HepG2 (cell line): Measurements from ENCODE around the gene MPC1L. TPM values are rescaled to one million over a fixed set of nuclear protein-coding genes. Genes with fewer than 3 reads are reported as not detected.

Source experiments
- BRCA1 ChIP-seq: sonication (generic); formaldehyde crosslinking; IDR thresholded peaks from 2 replicates; pipeline ENCODE4 v1.4.0; 2020; ENCODE audit warnings: missing genetic modification reagents
- GATAD1 ChIP-seq: IDR thresholded peaks from 2 replicates; pipeline ENCODE4 v1.6.1; 2016; ENCODE audit warnings: missing genetic modification reagents, missing compliant biosample characterization
- HDAC1 ChIP-seq: sonication (generic); formaldehyde crosslinking; IDR thresholded peaks from 2 replicates; pipeline ENCODE4 v1.5.1; 2020; ENCODE audit warnings: mild to moderate bottlenecking, missing genetic modification reagents
- HNRNPLL ChIP-seq: fragments of 200-400 bp; formaldehyde crosslinking; IDR thresholded peaks from 2 replicates; pipeline ENCODE4 v1.6.1; 2017; ENCODE audit warnings: mild to moderate bottlenecking, low read depth, low read length; ENCODE audit not compliant: poor library complexity, severe bottlenecking
- RXRA ChIP-seq: sonication (generic); formaldehyde crosslinking; IDR thresholded peaks from 2 replicates; pipeline ENCODE4 v1.5.1; 2020; ENCODE audit warnings: missing genetic modification reagents
- SPEN ChIP-seq: sonication (generic); formaldehyde crosslinking; IDR thresholded peaks from 2 replicates; pipeline ENCODE4 v1.5.1; 2020; ENCODE audit warnings: low read depth, mild to moderate bottlenecking, missing genetic modification reagents
- TCF7L2 ChIP-seq: IDR thresholded peaks from 2 replicates; pipeline ENCODE4 v1.6.1; 2011; ENCODE audit warnings: mild to moderate bottlenecking, low read depth, low read length, moderate library complexity
- THAP11 ChIP-seq: IDR thresholded peaks from 2 replicates; pipeline ENCODE4 v1.6.1; 2016; ENCODE audit warnings: missing biosample characterization, missing genetic modification reagents
- ZBTB38 ChIP-seq: sonication (generic); formaldehyde crosslinking; IDR thresholded peaks from 2 replicates; pipeline ENCODE4 v1.5.1; 2020; ENCODE audit warnings: mild to moderate bottlenecking, missing genetic modification reagents
- ZFX ChIP-seq: sonication (generic); formaldehyde crosslinking; IDR thresholded peaks from 2 replicates; pipeline ENCODE4 v1.4.0; 2020; ENCODE audit warnings: mild to moderate bottlenecking, low read depth, missing genetic modification reagents, moderate library complexity
- ZIK1 ChIP-seq: sonication (generic); formaldehyde crosslinking; IDR thresholded peaks from 2 replicates; pipeline ENCODE4 v1.5.0; 2020; ENCODE audit warnings: mild to moderate bottlenecking, low read depth, missing genetic modification reagents, borderline replicate concordance
- ZNF180 ChIP-seq: sonication (generic); formaldehyde crosslinking; IDR thresholded peaks from 2 replicates; pipeline ENCODE4 v1.4.0; 2020; ENCODE audit warnings: low read depth, missing genetic modification reagents, borderline replicate concordance
- ZNF232 ChIP-seq: sonication (generic); formaldehyde crosslinking; IDR thresholded peaks from 2 replicates; pipeline ENCODE4 v1.4.0; 2020; ENCODE audit warnings: missing genetic modification reagents, borderline replicate concordance
- polyA plus RNA-seq, 8 experiments: library from polyadenylated mRNA; depleted of rRNA in 3 of 8; stranded (reverse) in 7 of 8; unstranded in 1 of 8; fragments of >200 nt; fragmentation: Illumina TruSeq in 4 of 8; extraction: Trizol in 4 of 8; gene quantifications; 2 replicates each; pipeline versions ENCODE4 v1.2.1 to v1.2.3, GENCODE V29; 2011 to 2016; ENCODE audit warnings: low read depth in 4 of 8, missing spikeins in 1 of 8, mixed read lengths in 1 of 8; ENCODE audit not compliant: insufficient read depth in 1 of 8
- total RNA-seq, 5 experiments: library from RNA; depleted of rRNA; stranded (reverse); fragments of >200 nt; fragmentation: Illumina TruSeq; extraction: Trizol; gene quantifications; 2 replicates each; pipeline ENCODE4 v1.2.3, GENCODE V29; 2016; ENCODE audit warnings: low read depth in 1 of 5
- TF ChIP-seq, protein P1 (sequence below): sonication (generic); formaldehyde crosslinking; IDR thresholded peaks from 2 replicates; pipeline ENCODE4 v1.5.0; 2020; ENCODE audit warnings: mild to moderate bottlenecking, missing genetic modification reagents, borderline replicate concordance
- TF ChIP-seq, protein P2 (sequence below): sonication (generic); formaldehyde crosslinking; IDR thresholded peaks from 2 replicates; pipeline ENCODE4 v1.8.0; 2022; ENCODE audit warnings: mild to moderate bottlenecking, missing genetic modification reagents
- TF ChIP-seq, protein P3 (sequence below): sonication (generic); formaldehyde crosslinking; IDR thresholded peaks from 2 replicates; pipeline ENCODE4 v1.5.1; 2020; ENCODE audit warnings: missing genetic modification reagents, mild to moderate bottlenecking, borderline replicate concordance
- TF ChIP-seq, protein P4 (sequence below): fragments of 450-650 bp; IDR thresholded peaks from 2 replicates; pipeline ENCODE4 v1.6.1; 2017
- TF ChIP-seq, protein P5 (sequence below): sonication (generic); formaldehyde crosslinking; IDR thresholded peaks from 2 replicates; pipeline ENCODE4 v1.9.0; 2021; ENCODE audit warnings: missing genetic modification reagents, mild to moderate bottlenecking, borderline replicate concordance

Gene MPC1L
- total and polyA plus RNA-seq, 2 of the 13 experiments (the other 11 are each of a cell fraction or from before 2014, with no cell fraction given), result not detected

DNA sequence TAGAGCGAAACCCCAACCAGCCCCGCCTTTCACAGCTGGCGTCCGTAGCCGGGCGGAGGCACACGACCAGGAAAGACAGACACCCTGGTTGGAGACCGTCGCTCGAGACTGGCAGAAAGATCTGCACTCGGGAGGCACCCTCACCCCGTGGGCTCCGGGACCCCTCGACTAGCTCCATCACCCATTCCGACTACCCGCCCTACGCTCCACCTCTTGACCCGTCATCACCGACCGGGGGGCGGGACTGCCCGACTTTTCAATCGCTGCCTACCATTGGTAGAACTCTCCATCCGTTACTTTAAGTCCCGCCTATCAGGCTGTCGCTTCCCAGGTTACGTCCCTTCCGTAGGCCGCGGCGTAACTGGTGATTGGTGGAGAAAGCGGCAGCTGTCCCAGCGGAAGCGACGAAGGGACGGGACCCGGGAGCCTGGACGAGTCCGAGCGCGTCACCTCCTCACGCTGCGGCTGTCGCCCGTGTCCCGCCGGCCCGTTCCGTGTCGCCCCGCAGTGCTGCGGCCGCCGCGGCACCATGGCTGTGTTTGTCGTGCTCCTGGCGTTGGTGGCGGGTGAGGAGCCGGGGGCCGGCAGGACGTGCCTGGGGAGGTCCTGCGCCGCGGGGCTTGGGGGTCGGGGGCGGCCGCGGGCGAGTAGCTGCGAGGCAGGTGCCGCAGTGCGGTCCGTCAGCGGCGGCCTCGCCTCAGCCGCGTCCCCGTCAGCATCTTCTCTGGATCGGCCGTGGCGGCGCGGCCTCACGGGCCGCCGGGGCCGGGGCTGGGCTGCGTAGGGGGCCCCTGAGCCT, 42.5 kb upstream of the MPC1L start, which contains the start of gene ATP6AP2 (continued):
- TF ChIP-seq, protein P1, sequence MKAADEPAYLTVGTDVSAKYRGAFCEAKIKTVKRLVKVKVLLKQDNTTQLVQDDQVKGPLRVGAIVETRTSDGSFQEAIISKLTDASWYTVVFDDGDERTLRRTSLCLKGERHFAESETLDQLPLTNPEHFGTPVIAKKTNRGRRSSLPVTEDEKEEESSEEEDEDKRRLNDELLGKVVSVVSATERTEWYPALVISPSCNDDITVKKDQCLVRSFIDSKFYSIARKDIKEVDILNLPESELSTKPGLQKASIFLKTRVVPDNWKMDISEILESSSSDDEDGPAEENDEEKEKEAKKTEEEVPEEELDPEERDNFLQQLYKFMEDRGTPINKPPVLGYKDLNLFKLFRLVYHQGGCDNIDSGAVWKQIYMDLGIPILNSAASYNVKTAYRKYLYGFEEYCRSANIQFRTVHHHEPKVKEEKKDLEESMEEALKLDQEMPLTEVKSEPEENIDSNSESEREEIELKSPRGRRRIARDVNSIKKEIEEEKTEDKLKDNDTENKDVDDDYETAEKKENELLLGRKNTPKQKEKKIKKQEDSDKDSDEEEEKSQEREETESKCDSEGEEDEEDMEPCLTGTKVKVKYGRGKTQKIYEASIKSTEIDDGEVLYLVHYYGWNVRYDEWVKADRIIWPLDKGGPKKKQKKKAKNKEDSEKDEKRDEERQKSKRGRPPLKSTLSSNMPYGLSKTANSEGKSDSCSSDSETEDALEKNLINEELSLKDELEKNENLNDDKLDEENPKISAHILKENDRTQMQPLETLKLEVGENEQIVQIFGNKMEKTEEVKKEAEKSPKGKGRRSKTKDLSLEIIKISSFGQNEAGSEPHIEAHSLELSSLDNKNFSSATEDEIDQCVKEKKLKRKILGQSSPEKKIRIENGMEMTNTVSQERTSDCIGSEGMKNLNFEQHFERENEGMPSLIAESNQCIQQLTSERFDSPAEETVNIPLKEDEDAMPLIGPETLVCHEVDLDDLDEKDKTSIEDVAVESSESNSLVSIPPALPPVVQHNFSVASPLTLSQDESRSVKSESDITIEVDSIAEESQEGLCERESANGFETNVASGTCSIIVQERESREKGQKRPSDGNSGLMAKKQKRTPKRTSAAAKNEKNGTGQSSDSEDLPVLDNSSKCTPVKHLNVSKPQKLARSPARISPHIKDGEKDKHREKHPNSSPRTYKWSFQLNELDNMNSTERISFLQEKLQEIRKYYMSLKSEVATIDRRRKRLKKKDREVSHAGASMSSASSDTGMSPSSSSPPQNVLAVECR, result peak; percentile 86; the same call in 1 of the 2 replicates
- peak; percentile 79 for TF ChIP-seq THAP11
- TF ChIP-seq RXRA (CRISPR knock-in tag), result no peak
- TF ChIP-seq, protein P2, sequence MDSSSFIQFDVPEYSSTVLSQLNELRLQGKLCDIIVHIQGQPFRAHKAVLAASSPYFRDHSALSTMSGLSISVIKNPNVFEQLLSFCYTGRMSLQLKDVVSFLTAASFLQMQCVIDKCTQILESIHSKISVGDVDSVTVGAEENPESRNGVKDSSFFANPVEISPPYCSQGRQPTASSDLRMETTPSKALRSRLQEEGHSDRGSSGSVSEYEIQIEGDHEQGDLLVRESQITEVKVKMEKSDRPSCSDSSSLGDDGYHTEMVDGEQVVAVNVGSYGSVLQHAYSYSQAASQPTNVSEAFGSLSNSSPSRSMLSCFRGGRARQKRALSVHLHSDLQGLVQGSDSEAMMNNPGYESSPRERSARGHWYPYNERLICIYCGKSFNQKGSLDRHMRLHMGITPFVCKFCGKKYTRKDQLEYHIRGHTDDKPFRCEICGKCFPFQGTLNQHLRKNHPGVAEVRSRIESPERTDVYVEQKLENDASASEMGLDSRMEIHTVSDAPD, result no peak
- TF ChIP-seq, protein P3, sequence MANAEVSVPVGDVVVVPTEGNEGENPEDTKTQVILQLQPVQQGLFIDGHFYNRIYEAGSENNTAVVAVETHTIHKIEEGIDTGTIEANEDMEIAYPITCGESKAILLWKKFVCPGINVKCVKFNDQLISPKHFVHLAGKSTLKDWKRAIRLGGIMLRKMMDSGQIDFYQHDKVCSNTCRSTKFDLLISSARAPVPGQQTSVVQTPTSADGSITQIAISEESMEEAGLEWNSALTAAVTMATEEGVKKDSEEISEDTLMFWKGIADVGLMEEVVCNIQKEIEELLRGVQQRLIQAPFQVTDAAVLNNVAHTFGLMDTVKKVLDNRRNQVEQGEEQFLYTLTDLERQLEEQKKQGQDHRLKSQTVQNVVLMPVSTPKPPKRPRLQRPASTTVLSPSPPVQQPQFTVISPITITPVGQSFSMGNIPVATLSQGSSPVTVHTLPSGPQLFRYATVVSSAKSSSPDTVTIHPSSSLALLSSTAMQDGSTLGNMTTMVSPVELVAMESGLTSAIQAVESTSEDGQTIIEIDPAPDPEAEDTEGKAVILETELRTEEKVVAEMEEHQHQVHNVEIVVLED (CRISPR knock-in tag), result peak; percentile 95
- peak; percentile 55; the same call in 1 of the 2 replicates for TF ChIP-seq SPEN (CRISPR knock-in tag)
- TF ChIP-seq TCF7L2, result no peak
- TF ChIP-seq, protein P4, sequence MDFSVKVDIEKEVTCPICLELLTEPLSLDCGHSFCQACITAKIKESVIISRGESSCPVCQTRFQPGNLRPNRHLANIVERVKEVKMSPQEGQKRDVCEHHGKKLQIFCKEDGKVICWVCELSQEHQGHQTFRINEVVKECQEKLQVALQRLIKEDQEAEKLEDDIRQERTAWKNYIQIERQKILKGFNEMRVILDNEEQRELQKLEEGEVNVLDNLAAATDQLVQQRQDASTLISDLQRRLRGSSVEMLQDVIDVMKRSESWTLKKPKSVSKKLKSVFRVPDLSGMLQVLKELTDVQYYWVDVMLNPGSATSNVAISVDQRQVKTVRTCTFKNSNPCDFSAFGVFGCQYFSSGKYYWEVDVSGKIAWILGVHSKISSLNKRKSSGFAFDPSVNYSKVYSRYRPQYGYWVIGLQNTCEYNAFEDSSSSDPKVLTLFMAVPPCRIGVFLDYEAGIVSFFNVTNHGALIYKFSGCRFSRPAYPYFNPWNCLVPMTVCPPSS, result no peak
- peak; percentile 74 for TF ChIP-seq ZFX
- TF ChIP-seq, protein P5, sequence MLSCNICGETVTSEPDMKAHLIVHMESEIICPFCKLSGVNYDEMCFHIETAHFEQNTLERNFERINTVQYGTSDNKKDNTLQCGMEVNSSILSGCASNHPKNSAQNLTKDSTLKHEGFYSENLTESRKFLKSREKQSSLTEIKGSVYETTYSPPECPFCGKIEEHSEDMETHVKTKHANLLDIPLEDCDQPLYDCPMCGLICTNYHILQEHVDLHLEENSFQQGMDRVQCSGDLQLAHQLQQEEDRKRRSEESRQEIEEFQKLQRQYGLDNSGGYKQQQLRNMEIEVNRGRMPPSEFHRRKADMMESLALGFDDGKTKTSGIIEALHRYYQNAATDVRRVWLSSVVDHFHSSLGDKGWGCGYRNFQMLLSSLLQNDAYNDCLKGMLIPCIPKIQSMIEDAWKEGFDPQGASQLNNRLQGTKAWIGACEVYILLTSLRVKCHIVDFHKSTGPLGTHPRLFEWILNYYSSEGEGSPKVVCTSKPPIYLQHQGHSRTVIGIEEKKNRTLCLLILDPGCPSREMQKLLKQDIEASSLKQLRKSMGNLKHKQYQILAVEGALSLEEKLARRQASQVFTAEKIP (CRISPR knock-in tag), result no peak
- no peak for TF ChIP-seq ZIK1 (CRISPR knock-in tag)
- TF ChIP-seq GATAD1 (CRISPR knock-in tag), result peak; percentile 76; the same call in 1 of the 2 replicates
- peak; percentile 57 for TF ChIP-seq HDAC1 (CRISPR knock-in tag)
- TF ChIP-seq BRCA1 (CRISPR knock-in tag), result no peak
- peak; percentile 18; the same call in 1 of the 2 replicates for TF ChIP-seq ZNF232
- TF ChIP-seq HNRNPLL, result peak; percentile 89
- TF ChIP-seq ZBTB38 (CRISPR knock-in tag), result 0 out of 2 replicates have a peak, but pooled peaks have one; percentile 17
- TF ChIP-seq ZNF180 (CRISPR knock-in tag), result no peak
